ENCODE data around the gene BLOC1S3. TPM values are rescaled to one million over a fixed set of nuclear protein-coding genes. Genes with fewer than 3 reads are reported as not detected.

The BLOC1S3 gene
- total and polyA plus RNA-seq, 8 donors = 2.1 to 12.3 (median 5.3) TPM

DNA sequence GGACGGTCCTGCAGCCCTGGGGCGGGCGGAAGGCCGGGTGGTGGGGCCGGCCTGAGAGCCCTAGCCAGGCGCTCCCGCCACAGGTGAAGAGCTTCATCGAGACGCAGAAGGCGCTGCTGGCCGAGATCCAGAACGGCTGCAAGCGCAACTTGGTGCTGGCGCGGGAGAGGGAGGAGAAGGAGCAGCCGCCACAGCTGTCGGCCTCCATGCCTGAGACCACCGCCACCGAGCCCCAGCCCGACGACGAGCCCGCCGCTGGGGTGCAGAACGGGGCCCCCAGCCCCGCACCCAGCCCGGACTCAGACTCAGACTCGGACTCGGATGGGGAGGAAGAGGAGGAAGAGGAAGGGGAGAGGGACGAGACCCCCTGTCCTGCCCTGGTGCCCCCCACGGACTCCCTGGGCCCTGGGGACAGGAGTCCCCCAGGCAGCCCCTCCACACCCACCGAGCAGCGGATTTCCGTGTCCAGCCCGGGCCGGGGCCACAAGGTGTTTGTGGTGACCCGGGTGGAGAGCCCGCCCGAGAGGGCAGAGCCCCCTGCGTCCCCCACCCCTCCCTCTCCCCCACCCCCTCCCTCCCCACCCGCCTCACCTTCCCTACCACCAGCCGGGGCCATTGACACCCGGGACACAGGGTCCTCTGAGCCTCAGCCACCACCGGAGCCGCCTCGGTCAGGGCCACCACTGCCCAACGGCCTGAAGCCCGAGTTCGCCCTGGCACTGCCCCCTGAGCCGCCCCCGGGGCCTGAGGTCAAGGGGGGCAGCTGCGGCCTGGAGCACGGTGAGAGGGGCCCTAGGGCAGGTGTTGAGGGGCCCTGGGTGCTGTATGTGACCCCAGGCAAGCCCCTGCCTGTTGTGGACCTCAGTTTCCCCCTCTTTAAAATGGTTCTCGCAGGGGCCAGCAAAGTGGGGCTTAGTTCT is 33.1 kb upstream of the BLOC1S3 start:
- FAIRE-seq (no peak), DNase-seq (peak in 1 of 6 donors; percentile 74), ATAC-seq (no peak)
- WGBS, 2 donors = 92 to 94% methylated on average over 28 to 54 of the region's 54 CpGs
- TF ChIP-seq, protein P1, sequence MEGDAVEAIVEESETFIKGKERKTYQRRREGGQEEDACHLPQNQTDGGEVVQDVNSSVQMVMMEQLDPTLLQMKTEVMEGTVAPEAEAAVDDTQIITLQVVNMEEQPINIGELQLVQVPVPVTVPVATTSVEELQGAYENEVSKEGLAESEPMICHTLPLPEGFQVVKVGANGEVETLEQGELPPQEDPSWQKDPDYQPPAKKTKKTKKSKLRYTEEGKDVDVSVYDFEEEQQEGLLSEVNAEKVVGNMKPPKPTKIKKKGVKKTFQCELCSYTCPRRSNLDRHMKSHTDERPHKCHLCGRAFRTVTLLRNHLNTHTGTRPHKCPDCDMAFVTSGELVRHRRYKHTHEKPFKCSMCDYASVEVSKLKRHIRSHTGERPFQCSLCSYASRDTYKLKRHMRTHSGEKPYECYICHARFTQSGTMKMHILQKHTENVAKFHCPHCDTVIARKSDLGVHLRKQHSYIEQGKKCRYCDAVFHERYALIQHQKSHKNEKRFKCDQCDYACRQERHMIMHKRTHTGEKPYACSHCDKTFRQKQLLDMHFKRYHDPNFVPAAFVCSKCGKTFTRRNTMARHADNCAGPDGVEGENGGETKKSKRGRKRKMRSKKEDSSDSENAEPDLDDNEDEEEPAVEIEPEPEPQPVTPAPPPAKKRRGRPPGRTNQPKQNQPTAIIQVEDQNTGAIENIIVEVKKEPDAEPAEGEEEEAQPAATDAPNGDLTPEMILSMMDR (IDR thresholded peaks at IDR 0.05) = no peak
- no peaks in the 10 kb centered on the region for H3K9me3 ChIP-seq
- intact Hi-C loops (cut with DNase I) = no loop called here
- no peak overlapping the region for H3K4me3 ChIP-seq
- peaks cover 0 to 17% (median 0%) of the 10 kb centered on the region in 3 donors for H3K36me3 ChIP-seq
- no peak overlapping the region for H3K27ac ChIP-seq
- H3K27me3 ChIP-seq = no peaks in the 10 kb centered on the region
- no peaks in the 10 kb centered on the region for H3K4me1 ChIP-seq

DNA sequence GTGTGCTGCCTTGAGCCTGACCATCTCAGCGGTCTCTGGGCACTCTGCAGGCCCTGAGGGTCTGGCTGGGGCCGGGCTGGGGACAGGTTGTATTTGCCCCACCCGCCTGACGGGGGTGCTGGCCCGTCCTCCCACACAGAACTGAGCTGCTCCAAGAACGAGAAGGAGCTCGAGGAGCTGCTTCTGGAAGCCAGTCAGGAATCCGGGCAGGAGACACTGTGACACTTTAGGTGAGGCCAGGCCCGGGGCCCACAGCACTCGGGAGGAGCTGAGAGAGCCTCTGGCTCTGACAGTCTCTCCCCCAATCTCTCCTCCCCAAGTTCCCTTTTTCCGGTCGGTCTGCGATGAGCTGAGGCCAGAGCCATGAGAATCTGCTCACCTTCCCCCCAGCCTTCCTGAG is 32.3 kb upstream of the BLOC1S3 start:
- FAIRE-seq = no peak
- intact Hi-C loops (cut with DNase I) = no loop called here
- peak in 1 of 6 donors; percentile 57 for DNase-seq
- H3K4me3 ChIP-seq = no peak overlapping the region
- no peaks in the 10 kb centered on the region for H3K9me3 ChIP-seq
- H3K27me3 ChIP-seq = no peaks in the 10 kb centered on the region
- peaks cover 0 to 17% (median 0%) of the 10 kb centered on the region in 3 donors for H3K36me3 ChIP-seq
- no peaks in the 10 kb centered on the region for H3K4me1 ChIP-seq
- ATAC-seq = no peak
- TF ChIP-seq, protein P1 (IDR thresholded peaks at IDR 0.05) = no peak
- WGBS, 2 donors = 93 to 95% methylated on average over 13 of the region's 13 CpGs
- H3K27ac ChIP-seq = no peak overlapping the region

DNA sequence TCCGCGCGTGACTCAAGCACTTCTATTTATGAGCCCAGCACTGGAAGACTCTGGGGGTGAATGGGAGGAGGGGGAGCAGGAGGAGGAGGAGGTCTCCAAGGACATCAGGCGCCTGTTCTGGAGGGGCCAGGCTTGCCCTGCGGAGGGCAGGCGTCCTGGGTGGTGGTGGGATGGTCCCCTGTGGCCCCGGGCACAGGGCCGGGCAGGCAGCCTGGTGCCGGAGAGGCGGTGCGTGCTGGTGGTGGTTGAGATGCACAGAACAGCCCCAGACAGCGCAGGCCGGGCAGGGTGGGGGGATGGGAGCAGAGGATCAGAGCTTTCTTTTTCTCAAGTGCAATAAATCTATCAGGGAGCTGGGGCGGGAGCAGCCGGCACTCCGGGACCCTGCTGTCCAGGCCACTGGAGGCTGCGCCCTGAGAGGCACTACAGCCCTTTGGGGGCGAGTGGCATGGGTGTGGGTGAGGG is 31.8 kb upstream of the BLOC1S3 start:
- ATAC-seq (no peak), DNase-seq (peak in 1 of 6 donors; percentile 60), FAIRE-seq (no peak)
- no peaks in the 10 kb centered on the region for H3K4me1 ChIP-seq
- H3K27me3 ChIP-seq = peaks cover 0 to 2% (median under 1%) of the 10 kb centered on the region in 4 donors
- WGBS, 2 donors = 94 to 95% methylated on average over 18 of the region's 18 CpGs
- no peak overlapping the region for H3K4me3 ChIP-seq
- H3K9me3 ChIP-seq = no peaks in the 10 kb centered on the region
- intact Hi-C loops (cut with DNase I) = no loop called here
- peaks cover 0 to 17% (median 0%) of the 10 kb centered on the region in 3 donors for H3K36me3 ChIP-seq
- TF ChIP-seq, protein P1 (IDR thresholded peaks at IDR 0.05) = no peak
- no peak overlapping the region for H3K27ac ChIP-seq

DNA sequence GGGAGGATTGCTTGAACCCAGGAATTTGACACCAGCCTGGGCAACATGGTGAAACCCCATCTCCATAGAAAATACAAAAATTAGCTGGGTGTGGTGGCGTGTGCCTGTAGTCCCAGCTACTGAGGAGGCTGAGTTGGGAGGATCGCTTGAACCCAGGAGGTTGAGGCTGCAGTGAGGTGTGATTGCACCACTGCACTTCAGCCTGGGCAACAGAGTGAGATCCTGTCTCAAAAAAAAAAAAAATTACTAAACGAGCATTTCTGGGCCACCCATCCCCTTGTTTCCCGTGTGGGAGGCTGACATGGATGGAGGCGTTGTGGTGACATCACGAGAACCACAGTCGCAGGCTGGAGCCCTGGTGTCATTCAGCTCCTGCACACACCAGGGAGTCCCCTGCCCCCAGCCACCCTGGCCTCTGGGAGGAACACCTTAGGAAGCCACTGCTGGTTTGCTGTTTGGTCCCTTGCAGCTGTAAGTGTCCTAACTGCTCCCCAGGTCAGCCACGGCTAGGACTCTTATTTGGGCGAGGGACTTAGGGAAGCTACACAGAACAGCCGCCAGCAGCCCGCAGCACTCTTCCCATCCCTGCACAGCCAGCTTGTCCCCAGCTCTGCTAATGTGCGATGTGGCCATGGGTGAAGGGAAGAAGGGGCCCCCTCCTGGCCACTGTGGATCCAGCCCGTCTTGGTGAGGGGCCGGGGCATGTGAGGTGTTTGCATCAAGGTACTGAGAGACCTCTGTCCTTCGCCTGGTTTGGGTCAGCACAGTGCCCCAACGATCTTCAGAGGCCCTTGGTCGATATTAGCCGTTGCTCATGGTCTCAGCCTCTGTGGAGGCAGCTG is 30.5 kb upstream of the BLOC1S3 start:
- Histone ChIP-seq H3K27ac (no peak overlapping the region), H3K36me3 (peaks cover 0 to 6% (median 0%) of the 10 kb centered on the region in 3 donors), H3K4me1 (peaks cover 5 to 9% (median 6%) of the 10 kb centered on the region in 3 donors), H3K4me3 (no peak overlapping the region), H3K9me3 (no peaks in the 10 kb centered on the region), H3K27me3 (peaks cover 0 to 7% (median 3%) of the 10 kb centered on the region in 4 donors)
- peak in 2 of 6 donors; percentile 8 to 47 for DNase-seq
- intact Hi-C loops (cut with DNase I) = no loop called here
- FAIRE-seq = no peak
- WGBS, 2 donors = 87% methylated on average over 18 of the region's 18 CpGs
- ATAC-seq = no peak
- TF ChIP-seq, protein P1 (IDR thresholded peaks at IDR 0.05) = no peak

Measured in pancreas (tissue), 10 donors.